Lower leg skin (tissue), 4 donors: ENCODE measurements around the gene TMEM52B. TPM values are rescaled to one million over a fixed set of nuclear protein-coding genes. Genes with fewer than 3 reads are reported as not detected.
A peak's percentile ranks its signal among the peaks of the same experiment; 100 is the strongest.

Experiments
- DNase-seq, 2 donors: peaks; one replicate each; pipeline ENCODE4 v3.0.0-alpha.2; 2019; ENCODE audit warnings: low spot score in 2 of 2
- H3K4me3 ChIP-seq: fragments of 200-600 bp; sonication (generic); 2 replicates; pipeline ENCODE4 v1.5.1; 2017; ENCODE audit warnings: mild to moderate bottlenecking, low read depth; ENCODE audit not compliant: poor library complexity, severe bottlenecking
- CTCF ChIP-seq, 3 donors: fragments of 450-650 bp; IDR thresholded peaks; one replicate each; pipeline ENCODE4 v1.5.1; 2016; ENCODE audit warnings: antibody characterized with exemption in 3 of 3, mild to moderate bottlenecking in 3 of 3, moderate library complexity in 2 of 3
- POLR2A ChIP-seq, 2 donors: fragments of 450-650 bp; IDR thresholded peaks; one replicate each; pipeline ENCODE4 v1.6.1; 2016 to 2017; ENCODE audit warnings: antibody characterized with exemption in 2 of 2, mild to moderate bottlenecking in 1 of 2, moderate library complexity in 1 of 2
- WGBS, 2 donors: methylation state at CpG; one replicate each; pipeline ENCODE4 v1.1.5; 2018; 5-methylcytosine and 5-hydroxymethylcytosine counted together
- intact Hi-C: fragments of 100-400 bp; cut with DNase I; formaldehyde crosslinking; loops from one replicate; pipeline ENCODE4 v1.15.0; 2023; ENCODE audit warnings: low total_unique reads
- total RNA-seq, 4 donors: library from RNA; depleted of rRNA; stranded (reverse); fragments of >200 nt; gene quantifications; one replicate each; pipeline ENCODE4 v1.1.0, GENCODE V29; 2016

TMEM52B gene
- total RNA-seq, 4 donors from 2014 or later = not detected

GRCh38 chr12:10171973-10172728, 6.7 kb upstream of the TMEM52B start, which contains the start of gene OLR1:
Gene OLR1, minus strand, starts transcription at chr12:10172132. Its CDS starts 55 bp downstream, at chr12:10172077.
- no peak for TF ChIP-seq POLR2A (IDR thresholded peaks at IDR 0.05)
- TF ChIP-seq CTCF (IDR thresholded peaks at IDR 0.05) = no peak
- WGBS, 2 donors = 79 to 88% methylated on average over 7 of the region's 7 CpGs
- intact Hi-C loops = no loop called here
- no peak within 1 kb of the TSS for H3K4me3 ChIP-seq
- DNase-seq = no peak

- intact Hi-C loops = no loop called here
- H3K4me3 ChIP-seq = no peak overlapping the region
- 66 to 78% methylated on average over 2 of the region's 2 CpGs for WGBS, 2 donors
- TF ChIP-seq CTCF (IDR thresholded peaks at IDR 0.05) (no peak), POLR2A (IDR thresholded peaks at IDR 0.05) (no peak)
- DNase-seq = no peak
These were observed 3.7 kb upstream of the TMEM52B start for GRCh38 chr12:10174986-10175614.

- intact Hi-C loops = no loop called here
- H3K4me3 ChIP-seq = no peak overlapping the region
- WGBS, 2 donors = 44 to 57% methylated on average over 5 of the region's 5 CpGs
- DNase-seq = peak in 1 of 2 donors; percentile 30
- TF ChIP-seq CTCF (IDR thresholded peaks at IDR 0.05) (no peak), POLR2A (IDR thresholded peaks at IDR 0.05) (no peak)
These were observed 2.8 kb upstream of the TMEM52B start for GRCh38 chr12:10175846-10176636.

GRCh38 chr12:10179776-10180181, 947 bp downstream of the TMEM52B start:
- 46 to 54% methylated on average over 5 of the region's 5 CpGs for WGBS, 2 donors
- TF ChIP-seq POLR2A (IDR thresholded peaks at IDR 0.05) (no peak), CTCF (IDR thresholded peaks at IDR 0.05) (no peak)
- intact Hi-C loops = no loop called here
- no peak overlapping the region for H3K4me3 ChIP-seq
- DNase-seq = no peak

GRCh38 chr12:10182354-10183049, 3.7 kb downstream of the TMEM52B start:
- 37 to 46% methylated on average over 5 of the region's 5 CpGs for WGBS, 2 donors
- intact Hi-C loops = no loop called here
- TF ChIP-seq CTCF (IDR thresholded peaks at IDR 0.05) = no peak
- no peak for TF ChIP-seq POLR2A (IDR thresholded peaks at IDR 0.05)
- DNase-seq = no peak
- H3K4me3 ChIP-seq = no peak overlapping the region
